HG03280 (cell line): ENCODE data around the gene PLEKHA7.
"Not testable (repeated sequence)": the region's sequence is repeated elsewhere in the genome, so short reads cannot be mapped to it uniquely, and the experiment has no call there.

Source experiments
- ATAC-seq: cut with Tn5 transposase; IDR thresholded peaks from one replicate; pipeline ENCODE4 v1.9.1; 2021; ENCODE audit warnings: mild to moderate bottlenecking, moderate library complexity; ENCODE audit not compliant: unreplicated experiment

The PLEKHA7 gene, protein sequence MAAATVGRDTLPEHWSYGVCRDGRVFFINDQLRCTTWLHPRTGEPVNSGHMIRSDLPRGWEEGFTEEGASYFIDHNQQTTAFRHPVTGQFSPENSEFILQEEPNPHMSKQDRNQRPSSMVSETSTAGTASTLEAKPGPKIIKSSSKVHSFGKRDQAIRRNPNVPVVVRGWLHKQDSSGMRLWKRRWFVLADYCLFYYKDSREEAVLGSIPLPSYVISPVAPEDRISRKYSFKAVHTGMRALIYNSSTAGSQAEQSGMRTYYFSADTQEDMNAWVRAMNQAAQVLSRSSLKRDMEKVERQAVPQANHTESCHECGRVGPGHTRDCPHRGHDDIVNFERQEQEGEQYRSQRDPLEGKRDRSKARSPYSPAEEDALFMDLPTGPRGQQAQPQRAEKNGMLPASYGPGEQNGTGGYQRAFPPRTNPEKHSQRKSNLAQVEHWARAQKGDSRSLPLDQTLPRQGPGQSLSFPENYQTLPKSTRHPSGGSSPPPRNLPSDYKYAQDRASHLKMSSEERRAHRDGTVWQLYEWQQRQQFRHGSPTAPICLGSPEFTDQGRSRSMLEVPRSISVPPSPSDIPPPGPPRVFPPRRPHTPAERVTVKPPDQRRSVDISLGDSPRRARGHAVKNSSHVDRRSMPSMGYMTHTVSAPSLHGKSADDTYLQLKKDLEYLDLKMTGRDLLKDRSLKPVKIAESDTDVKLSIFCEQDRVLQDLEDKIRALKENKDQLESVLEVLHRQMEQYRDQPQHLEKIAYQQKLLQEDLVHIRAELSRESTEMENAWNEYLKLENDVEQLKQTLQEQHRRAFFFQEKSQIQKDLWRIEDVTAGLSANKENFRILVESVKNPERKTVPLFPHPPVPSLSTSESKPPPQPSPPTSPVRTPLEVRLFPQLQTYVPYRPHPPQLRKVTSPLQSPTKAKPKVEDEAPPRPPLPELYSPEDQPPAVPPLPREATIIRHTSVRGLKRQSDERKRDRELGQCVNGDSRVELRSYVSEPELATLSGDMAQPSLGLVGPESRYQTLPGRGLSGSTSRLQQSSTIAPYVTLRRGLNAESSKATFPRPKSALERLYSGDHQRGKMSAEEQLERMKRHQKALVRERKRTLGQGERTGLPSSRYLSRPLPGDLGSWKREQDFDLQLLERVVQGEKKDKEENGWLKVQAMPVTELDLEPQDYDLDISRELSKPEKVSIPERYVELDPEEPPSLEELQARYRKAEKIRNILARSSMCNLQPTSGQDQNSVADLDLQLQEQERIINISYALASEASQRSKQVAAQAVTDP

DNA sequence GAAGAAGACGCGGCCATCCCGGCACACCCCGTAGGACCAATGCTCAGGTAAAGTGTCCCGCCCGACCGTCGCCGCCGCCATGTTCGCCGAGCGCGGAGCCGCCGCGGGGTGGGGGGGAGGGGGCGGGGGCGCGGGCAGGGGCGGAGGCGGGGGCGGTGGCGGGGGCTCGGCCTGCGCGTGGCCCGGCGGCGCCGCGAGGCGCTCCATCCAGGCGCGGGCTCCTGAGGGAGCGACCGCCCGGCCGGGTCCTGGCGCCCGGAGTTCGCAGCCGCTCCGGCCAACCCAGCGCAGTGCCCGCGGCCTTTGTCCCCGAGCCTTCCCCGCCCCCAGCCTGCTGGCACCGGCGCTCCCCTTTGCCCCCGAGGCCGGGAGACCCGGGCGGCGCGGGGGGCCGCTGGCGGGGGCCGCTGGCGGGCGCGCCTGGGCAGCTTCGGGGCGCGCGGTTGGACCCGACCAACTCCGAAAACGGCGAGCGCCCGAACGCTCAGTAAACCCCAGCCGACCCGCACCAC, at the start of gene PLEKHA7:
PLEKHA7 (minus strand) TSS at position 94 of the 512 bp plus-strand sequence; CDS start at position 81, 13 bp downstream.
- ATAC-seq: no peak

DNA sequence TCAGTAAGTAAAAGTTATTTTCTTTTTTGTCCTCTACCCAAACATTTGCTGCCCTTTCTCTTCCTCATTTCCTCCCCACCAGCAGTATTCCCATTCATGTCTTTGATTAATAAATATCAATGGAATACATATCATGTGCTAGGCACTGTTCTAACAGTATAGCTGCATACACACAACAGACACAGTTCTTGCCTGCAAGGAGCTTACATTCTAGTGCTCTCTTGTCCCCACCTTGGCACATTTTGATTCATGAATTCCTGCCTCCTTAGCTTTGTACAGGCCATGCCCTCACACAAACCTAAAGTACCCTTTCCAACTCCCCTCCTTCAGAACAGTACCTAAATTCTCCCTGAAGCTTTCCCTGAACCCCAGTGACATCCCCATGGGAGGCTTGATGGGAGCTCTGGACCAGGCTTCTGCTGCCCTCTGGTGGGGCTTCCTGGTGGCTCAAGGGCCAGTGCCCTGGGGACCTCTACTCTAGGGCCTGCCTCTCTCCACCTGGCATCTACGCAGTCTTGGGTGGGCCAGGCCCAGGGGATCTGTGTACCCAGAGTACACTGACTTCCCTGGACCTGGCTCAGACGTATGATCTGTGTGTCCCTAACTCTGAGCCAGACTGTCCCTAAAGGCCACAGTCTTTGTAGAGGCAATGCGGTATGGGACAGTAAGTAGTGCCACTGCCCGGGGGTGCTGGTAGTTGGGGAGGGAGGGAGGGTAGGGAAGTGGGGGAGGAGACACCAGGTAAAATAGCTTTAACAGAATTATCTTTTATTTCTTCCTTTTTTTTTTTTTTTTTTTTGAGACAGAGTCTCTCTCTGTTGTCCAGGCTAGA, 49.2 kb upstream of the PLEKHA7 start:
- ATAC-seq: no peak

DNA sequence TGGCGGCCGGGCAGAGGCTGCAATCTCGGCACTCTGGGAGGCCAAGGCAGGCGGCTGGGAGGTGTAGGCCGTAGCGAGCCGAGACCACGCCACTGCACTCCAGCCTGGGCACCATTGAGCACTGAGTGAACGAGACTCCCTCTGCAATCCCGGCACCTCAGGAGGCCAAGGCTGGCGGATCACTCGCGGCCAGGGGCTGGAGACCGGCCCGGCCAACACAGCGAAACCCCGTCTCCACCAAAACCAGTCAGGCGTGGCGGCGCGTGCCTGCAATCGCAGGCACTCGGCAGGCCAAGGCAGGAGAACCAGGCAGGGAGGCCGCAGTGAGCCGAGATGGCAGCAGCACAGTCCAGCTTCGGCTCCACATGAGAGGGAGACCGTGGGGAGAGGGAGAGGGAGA, 36.9 kb upstream of the PLEKHA7 start:
- not testable (repeated sequence) for ATAC-seq

DNA sequence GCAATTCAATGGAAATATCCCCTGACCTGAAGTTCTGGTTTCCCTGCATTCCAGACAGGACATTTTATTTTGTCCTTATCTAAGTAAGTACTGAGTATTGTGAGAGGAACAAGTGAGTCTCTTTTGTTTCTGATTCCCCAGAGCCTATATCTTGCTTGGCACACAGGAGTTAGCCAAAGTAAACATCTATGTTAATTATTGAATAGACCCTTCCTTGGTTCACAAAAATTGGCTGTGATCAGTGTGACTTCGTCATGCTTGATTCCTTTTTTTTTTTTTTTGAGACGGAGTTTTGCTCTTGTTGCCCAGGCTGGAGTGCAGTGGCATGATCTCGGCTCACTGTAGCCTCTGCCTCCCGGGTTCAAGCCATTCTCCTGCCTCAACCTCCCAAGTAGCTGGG, 34.3 kb upstream of the PLEKHA7 start:
- ATAC-seq: not testable (repeated sequence)

DNA sequence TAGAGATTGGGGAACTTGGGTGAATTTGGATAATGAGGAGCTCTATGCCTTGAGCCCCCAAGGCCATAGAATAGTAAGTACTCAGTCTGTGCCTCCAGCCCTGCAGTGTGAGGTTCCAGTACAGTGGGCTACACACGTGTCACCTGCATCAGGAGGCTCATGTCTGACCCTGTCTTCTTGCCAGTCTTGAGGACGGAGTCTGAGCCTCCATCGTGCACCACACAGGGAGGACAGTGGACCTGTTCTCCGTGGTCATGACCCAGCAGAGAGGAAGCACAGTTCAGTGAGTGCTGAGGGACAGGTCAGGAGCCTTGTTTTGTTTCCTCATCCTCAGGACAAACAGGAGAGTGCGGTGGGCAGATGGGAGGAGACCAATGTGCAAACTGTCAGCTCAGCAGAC, 32.5 kb upstream of the PLEKHA7 start:
- no peak for ATAC-seq

DNA sequence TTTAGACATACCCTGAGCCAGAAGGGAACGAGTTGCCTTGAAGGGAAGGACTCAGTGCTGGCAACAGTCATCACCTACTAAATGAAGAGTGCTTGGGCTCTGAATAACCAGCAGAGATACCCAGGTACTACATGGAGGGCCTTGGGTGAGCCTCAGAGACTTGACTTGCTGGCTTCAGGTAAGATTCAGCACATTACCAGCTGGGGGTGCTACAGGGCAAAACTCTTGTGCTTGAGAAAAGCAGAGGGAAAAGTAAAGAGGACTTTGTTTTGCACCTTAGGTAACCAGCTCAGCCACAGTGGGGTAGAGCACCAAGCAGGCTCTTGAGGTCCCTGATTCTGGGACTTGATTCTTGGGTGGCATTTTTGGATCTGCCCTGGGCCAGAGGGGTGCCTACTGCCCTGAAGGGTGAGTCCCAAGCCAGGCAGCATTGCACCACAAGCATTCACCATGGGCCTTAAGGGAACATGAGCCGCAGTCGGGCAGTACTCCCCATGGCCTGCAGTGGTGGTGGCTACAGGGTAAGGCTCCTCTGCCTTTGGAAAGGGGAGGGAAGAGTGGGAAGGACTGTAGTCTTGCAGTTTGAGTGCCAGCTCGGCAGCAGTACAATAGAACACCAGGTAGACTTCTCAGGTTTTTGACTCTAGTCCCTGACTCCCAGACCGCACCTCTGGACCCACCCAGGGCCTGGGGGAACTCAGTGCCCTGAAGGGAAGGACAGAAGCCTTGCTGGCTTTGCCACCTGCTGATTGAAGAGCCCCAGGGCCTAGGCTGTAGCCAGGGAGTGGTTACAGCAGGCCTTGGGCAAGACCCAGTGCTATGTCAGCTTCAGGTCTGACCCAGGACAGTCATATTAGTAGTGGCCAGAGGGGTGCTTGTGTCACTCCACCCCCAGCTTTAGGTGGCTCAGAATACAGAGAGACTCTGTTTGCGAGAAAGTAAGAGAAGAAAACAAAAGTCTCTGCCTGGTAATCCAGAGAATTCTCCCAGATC, 22.7 kb upstream of the PLEKHA7 start:
- ATAC-seq: no peak

DNA sequence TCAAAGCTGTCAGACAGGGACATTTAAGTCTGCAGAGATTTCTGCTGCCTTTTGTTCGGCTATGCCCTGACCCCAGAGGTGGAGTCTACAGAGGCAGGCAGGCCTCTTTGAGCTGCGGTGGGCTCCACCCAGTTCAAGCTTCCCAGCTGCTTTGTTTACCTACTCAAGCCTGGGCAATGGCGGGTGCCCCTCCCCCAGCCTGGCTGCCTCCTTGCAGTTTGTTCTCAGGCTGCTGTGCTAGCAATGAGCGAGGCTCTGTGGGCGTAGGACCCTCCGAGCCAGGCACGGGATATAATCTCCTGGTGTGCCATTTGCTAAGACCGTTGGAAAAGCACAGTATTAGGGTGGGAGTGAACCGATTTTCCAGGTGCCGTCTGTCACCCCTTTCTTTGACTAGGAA, 19.8 kb upstream of the PLEKHA7 start:
- not testable (repeated sequence) for ATAC-seq

DNA sequence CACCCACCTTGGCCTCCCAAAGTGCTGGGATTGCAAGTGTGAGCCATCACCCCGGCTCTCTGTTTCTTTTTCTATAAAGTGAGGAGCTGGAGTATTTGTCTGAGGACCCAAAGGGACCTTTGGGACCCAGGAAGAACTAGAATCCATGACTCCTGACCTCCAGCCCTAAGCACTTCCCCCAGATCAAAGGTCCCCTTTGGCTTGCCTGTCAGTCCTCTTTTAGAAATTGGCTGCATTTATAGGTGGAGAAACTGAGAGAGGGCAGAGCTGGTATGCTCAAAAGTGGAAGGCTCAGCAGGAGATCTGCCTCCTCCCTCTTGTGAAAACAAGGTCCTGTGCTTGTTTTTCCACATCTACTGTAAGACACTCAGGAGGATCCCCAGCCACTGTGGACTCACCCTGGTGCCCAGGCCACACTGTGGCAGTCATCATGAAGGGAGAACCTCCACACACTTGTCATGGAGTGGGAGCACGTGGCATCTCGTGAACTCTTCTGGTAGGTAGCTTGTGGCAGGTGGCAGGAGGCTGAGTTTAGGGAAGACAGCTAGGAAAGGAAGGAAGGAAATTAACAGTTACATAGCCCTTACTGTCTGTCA, 12.4 kb upstream of the PLEKHA7 start:
- ATAC-seq: no peak

DNA sequence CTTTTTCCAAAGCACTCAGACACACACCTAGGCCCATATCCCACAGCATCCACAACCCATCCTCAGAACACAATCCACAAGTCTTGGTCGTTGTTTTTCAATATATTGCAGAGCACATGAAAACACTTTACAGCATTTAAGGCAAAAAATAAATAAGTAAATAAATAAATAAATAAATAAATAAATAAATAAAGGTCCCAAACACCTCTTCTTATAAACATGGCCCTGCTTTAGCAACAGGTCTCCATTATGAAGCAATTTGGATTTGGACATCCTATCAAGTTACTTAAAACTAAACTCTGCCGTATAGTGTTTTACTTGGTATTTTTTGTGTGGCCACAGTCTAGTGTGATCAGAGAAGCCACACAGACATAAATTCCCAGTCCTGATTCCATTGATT, 10.7 kb upstream of the PLEKHA7 start:
- no peak for ATAC-seq

DNA sequence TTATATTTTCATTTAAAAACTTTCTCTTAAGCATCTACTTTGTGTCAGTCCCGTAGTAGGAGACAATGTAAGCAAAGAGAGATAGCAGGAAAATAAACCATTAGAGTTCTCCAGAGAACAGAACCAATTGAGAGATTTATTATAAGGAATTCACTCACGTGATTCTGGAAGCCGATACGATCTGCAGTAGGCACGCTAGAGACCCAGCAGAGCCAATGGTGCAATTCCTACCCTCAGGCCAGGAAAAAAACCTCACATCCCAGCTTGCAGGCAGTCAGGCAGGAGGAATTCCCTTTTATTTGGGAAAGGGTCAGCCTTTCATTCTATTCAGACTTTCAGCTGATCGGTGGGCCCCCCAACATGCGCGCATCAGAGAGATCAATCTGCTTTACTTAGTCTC, 7.3 kb upstream of the PLEKHA7 start:
- no peak for ATAC-seq

DNA sequence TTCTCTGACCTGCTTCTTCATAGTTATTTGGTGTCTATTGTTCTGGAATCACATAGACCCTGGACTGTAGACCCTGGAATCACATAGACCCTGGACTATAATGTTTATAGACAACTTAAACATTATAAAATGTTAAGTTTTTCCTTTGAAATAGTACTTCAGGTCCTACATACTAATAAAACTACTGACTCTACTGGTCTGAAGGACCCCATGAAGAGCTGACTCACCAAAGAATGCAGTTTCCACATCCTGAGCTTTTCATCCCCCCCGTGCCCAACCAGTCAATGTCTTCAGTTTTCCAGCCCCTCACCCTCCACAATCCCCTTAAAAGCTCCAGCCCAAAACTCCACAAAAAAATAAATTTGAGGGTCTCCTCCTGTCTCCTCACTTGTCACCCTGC, 6.6 kb upstream of the PLEKHA7 start:
- no peak for ATAC-seq

DNA sequence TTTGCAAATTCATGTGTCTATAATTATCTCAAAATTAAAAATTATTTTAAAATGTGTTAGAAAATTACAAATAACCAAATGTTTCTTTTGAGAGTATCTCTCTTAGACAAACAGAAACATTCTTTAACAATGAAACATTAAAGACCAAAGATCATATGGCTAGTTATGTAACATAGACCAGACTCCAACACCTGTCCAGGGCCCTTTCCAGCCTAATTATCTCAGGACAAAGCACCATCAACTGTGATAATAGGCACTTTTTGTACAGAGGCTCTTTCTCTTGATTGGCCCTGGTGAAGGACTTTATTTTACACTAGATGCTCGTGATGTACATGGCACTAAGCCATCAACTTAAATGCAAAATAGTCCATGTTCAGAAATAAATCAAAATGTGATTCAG, 5.0 kb upstream of the PLEKHA7 start:
- no peak for ATAC-seq

DNA sequence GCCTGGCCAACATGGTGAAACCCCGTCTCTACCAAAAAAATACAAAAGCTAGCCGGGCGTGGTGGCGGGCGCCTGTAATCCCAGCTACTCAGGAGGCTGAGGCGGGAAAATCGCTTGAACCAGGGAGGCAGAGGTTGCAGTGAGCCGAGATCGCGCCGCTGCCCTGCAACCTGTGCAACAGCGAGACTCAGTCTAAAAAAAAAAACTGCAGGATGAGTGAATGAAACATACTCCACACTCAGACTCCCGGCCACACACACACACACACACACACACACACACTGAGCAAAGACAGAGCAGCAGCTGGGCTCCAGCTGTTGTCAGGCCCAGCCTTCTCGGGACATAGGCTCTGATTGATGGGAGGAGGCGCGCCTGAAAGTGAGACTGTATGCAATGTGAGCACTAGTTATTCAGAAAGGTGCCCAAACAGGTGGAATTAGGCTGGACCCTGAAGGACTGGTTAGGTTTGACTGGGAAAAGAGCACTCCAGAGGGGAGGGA, 1.5 kb upstream of the PLEKHA7 start:
- ATAC-seq: no peak

DNA sequence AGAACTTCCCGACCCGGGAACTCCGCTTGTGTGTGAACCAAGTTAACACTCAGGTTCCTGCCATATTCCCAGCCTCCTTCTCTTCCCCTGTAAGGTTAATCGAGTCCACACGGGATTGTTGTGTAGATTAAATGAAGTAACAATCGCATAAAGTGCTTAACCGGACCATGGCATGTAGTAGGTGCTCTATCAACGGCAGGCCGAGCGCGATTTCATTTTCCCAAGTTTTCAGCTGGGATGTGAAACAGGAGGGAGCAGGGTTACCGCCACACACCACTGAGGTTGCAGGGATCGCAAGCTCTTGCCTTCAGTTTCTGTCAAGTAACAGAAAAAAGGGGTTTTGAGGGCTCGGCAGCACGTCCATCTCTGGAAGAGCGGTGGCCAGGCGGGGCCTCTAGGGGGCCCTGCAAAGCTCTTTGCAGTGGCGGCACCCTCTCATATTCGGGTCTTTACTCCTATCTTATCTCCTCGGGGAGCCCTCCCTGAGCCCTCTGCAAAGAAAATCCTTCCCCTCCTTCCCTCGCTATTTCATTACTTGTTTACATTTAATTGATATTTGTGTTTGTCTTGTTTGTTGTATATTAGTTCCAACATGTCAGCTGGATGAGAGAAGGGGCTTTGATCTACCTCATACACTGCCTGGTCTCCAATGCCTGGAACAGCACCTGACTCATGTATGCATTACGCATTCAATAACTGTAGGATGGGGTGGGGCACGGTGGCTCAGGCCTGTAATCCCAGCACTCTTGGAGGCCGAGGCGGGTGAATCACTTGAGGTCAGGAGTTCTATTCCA, 816 bp upstream of the PLEKHA7 start:
- ATAC-seq: no peak

DNA sequence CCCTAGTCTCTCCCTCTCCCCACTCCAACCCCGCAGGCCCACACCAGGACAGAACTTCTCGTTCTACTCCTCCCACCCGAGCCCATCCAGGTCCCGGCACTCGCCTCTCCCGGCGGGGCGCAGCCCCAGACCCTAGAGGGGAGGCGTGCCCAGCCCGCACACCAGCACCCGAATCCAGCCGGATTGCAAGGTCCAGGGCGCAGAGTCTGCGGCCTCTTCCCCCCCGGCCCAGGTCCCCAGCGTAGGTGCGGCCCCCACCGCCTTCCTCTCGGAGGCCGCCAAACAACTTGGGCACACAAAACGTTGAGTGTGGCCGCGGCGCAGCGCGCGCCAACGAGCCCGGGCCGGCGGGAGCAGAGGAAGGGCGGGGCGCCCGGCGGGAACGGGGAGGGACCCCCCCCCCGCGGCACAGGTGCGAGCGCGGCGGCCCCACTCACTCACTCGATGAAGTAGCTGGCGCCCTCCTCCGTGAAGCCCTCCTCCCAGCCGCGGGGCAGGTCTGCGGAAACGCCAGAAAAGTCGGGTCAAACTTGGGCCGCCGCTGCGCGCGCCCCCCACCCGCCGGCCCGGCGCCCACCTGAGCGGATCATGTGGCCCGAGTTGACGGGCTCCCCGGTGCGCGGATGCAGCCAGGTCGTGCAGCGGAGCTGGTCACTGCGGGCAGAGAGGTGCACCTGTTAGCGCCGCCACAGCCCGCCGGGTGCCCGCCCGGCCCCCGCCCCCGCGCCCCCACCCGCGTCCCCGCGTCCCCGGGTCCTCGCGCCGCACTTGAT, 480 bp downstream of the PLEKHA7 start:
- no peak for ATAC-seq

DNA sequence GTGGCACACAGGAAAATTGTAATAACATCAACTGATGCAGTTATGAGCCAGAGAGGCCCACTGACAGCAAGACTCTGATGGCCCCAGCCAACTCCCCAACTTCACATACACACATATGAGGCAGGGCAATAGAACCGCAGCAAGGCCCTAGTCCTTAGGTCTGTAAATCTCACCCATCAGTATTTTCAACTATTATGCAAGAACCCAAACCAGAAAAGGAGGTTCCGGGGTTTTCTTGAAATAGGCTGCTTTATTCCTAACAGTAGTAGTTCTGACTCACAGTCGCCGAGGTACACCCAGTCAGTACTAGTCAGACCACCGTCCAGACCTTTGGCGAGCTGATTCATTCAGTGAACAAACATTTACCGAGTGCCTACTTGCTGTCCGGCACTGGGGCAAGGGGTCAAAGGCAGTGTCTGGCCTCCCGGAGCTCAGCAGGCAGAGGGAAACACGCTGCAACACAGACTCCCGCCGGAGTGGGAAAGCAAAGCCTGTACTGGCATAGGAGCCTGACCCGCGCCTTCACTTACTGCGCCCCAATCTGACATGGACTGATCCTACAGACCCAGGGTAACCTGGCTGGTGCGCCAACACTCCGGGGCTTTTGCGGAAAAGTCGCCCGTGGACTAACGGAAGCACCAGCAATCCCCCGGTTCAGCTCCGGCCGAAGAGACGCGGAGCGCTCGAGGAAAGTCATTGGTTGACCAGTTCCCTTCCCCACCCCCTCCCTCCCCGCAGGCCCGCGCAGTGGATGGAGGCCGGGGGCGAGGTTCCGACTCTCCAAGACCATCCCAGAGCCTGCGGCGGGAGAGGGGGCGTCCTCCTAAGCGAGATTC, 1.3 kb downstream of the PLEKHA7 start:
- no peak for ATAC-seq
